Mammary epithelial cell (primary cell): ENCODE measurements around the gene OR8B12.

Source experiments
- EZH2 ChIP-seq: IDR thresholded peaks from 2 replicates; pipeline ENCODE4 v1.6.1; 2012; ENCODE audit warnings: low read length, inconsistent platforms, borderline replicate concordance
- TF ChIP-seq, protein P1 (sequence below), 2 donors: IDR thresholded peaks in 1 of 2; conservative IDR thresholded peaks in 1 of 2; 2 replicates each; pipeline ENCODE4 v1.5.1; 2011 to 2012; ENCODE audit warnings: inconsistent platforms in 2 of 2, low read length in 2 of 2, mild to moderate bottlenecking in 2 of 2, control low read depth in 1 of 2, low read depth in 1 of 2; ENCODE audit not compliant: insufficient read depth in 1 of 2; ENCODE audit errors: extremely low read depth in 1 of 2

DNA sequence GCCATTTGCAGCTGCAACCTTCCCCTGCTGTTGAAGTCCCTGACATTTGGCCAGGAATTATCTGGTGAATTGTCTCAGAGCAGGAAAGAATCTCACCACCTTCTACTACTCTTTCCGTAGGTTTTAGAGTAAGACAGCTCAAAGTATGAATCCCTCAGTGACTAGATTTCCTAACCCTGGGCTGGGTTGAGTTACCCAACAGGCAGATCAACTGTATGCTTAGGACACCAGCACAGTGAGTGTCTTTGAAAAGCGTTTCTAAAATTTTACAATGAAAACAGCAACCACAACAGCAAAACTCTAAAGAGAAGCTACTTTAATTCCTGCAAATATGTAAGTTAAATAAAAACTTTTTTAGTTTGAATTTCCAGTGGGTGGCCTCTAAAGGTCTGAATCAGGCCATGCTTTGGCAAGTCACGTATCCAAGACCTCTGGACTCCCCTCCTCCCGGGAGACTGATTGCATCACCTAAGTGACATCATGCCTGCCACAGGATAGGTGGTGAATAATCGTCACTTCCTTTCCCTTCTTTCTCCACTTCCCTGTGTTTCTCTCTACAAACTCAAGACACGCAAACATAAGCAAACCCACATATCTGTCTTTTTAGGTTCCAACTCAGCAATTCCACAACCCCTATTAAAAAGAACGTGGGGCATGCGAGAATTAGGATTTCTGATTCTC lies 7.8 kb downstream of the OR8B12 start:
- TF ChIP-seq, protein P1, sequence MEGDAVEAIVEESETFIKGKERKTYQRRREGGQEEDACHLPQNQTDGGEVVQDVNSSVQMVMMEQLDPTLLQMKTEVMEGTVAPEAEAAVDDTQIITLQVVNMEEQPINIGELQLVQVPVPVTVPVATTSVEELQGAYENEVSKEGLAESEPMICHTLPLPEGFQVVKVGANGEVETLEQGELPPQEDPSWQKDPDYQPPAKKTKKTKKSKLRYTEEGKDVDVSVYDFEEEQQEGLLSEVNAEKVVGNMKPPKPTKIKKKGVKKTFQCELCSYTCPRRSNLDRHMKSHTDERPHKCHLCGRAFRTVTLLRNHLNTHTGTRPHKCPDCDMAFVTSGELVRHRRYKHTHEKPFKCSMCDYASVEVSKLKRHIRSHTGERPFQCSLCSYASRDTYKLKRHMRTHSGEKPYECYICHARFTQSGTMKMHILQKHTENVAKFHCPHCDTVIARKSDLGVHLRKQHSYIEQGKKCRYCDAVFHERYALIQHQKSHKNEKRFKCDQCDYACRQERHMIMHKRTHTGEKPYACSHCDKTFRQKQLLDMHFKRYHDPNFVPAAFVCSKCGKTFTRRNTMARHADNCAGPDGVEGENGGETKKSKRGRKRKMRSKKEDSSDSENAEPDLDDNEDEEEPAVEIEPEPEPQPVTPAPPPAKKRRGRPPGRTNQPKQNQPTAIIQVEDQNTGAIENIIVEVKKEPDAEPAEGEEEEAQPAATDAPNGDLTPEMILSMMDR (conservative IDR thresholded peaks at IDR 0.05 in 1 of 2, IDR thresholded peaks at IDR 0.05 in 1 of 2; ENCODE audit: extremely low read depth in 1 of 2, insufficient read depth in 1 of 2, low read depth in 1 of 2, low read length in 2 of 2): no peak
- no peak for TF ChIP-seq EZH2
